Measurements from ENCODE around the gene GRAMD2B. TPM values are rescaled to one million over a fixed set of nuclear protein-coding genes. Genes with fewer than 3 reads are reported as not detected.

GRAMD2B gene
- total RNA-seq, 1 experiment from 2014 or later: 7.2 TPM

- Histone ChIP-seq H3K9me2 (ENCODE audit: insufficient read depth) (no peaks in the 10 kb centered on the region), H3K27me3 (ENCODE audit: insufficient read depth, low read length) (no peaks in the 10 kb centered on the region), H3K79me2 (ENCODE audit: insufficient read depth, low read length) (no peaks in the 10 kb centered on the region), H3K9me3 (ENCODE audit: control insufficient read depth in 1 of 2, insufficient read depth in 1 of 2, low read depth in 1 of 2, low read length in 2 of 2) (no peaks in the 10 kb centered on the region), H3K4me1 (ENCODE audit: control insufficient read depth in 1 of 2, insufficient read depth in 2 of 2, low read length in 2 of 2) (peaks cover 4 to 7% of the 10 kb centered on the region in 2 experiments; a peak in 3 of 4 replicates), H2AFZ (ENCODE audit: low read depth, low read length, poor library complexity, severe bottlenecking) (peak overlapping the region; percentile 30), H4K20me1 (ENCODE audit: insufficient read depth) (no peaks in the 10 kb centered on the region), H3K4me2 (ENCODE audit: low read length) (peak overlapping the region; percentile 18; the same call in 1 of the 2 replicates), H3K4me3 (replicated peaks in 1 of 2; ENCODE audit: low read depth in 1 of 2, low read length in 2 of 2) (no peak overlapping the region), H3K9ac (ENCODE audit: low read length) (no peak overlapping the region), H3K27ac (ENCODE audit: low read depth, low read length) (no peak overlapping the region), H3K36me3 (ENCODE audit: control insufficient read depth in 1 of 2, insufficient read depth in 2 of 2, low read length in 2 of 2) (no peaks in the 10 kb centered on the region)
- ChIA-PET CTCF (interaction anchor here (1.7 kb wide), 1 partner anchor 9 kb away, joined by 6 read pairs; no protein-coding TSS in a partner anchor), POLR2A (no interaction called here), RAD21 (ENCODE audit: low non-redundant PET in 1 of 2, low total read pairs in 2 of 2, uncharacterized antibody in 2 of 2, unreplicated experiment in 2 of 2) (no interaction called here)
- intact Hi-C loops (cut with micrococcal nuclease): no loop called here
- no TSS peak for BruUV-seq (replicated peaks)
- no peak for DNase-seq (ENCODE audit: low read depth, low spot score)
- TF ChIP-seq ELF1 (IDR thresholded peaks at IDR 0.05; ENCODE audit: borderline replicate concordance, low read depth) (peak; percentile 16; the same call in 1 of the 2 replicates), POLR2AphosphoS5 (IDR thresholded peaks at IDR 0.05; ENCODE audit: low read depth, low read length) (no peak)
- ATAC-seq: no peak
Measured at GRCh38 chr5:126508962-126509279, 85.7 kb downstream of the GRAMD2B start.

GRCh38 chr5:126509339-126509738 is 86.1 kb downstream of the GRAMD2B start:
- ChIA-PET CTCF (interaction anchor here (1.7 kb wide), 1 partner anchor 9 kb away, joined by 6 read pairs; no protein-coding TSS in a partner anchor), POLR2A (no interaction called here), RAD21 (ENCODE audit: low non-redundant PET in 1 of 2, low total read pairs in 2 of 2, uncharacterized antibody in 2 of 2, unreplicated experiment in 2 of 2) (no interaction called here)
- no peak overlapping the region for H3K27ac ChIP-seq (ENCODE audit: low read depth, low read length)
- ATAC-seq (no peak), DNase-seq (ENCODE audit: low read depth, low spot score) (no peak)
- BruUV-seq (replicated peaks): no TSS peak
- no peaks in the 10 kb centered on the region for H4K20me1 ChIP-seq (ENCODE audit: insufficient read depth)
- intact Hi-C loops (cut with micrococcal nuclease): no loop called here
- peaks cover 4 to 7% of the 10 kb centered on the region in 2 experiments; a peak in 3 of 4 replicates for H3K4me1 ChIP-seq (ENCODE audit: control insufficient read depth in 1 of 2, insufficient read depth in 2 of 2, low read length in 2 of 2)
- TF ChIP-seq SP1 (IDR thresholded peaks at IDR 0.05; ENCODE audit: low read depth) (no peak), POLR2AphosphoS5 (IDR thresholded peaks at IDR 0.05; ENCODE audit: low read depth, low read length) (no peak), ZNF274 (IDR thresholded peaks at IDR 0.05; ENCODE audit: low read depth, low read length) (no peak), CEBPB (IDR thresholded peaks at IDR 0.05; ENCODE audit: low read depth) (no peak), JUND (IDR thresholded peaks at IDR 0.05) (no peak), POLR2A (IDR thresholded peaks at IDR 0.05; ENCODE audit: borderline replicate concordance, extremely low read depth, insufficient read depth, insufficient read length) (no peak), RAD21 (IDR thresholded peaks at IDR 0.05; ENCODE audit: low read depth) (no peak), SRF (IDR thresholded peaks at IDR 0.05; ENCODE audit: low read depth) (no peak), ZFX (IDR thresholded peaks at IDR 0.05) (no peak), ATF3 (IDR thresholded peaks at IDR 0.05) (no peak), CBX3 (IDR thresholded peaks at IDR 0.05; ENCODE audit: low read depth) (no peak), EZH2phosphoT487 (IDR thresholded peaks at IDR 0.05; ENCODE audit: borderline replicate concordance) (no peak), CTCF (IDR thresholded peaks at IDR 0.05 in 2 of 3, conservative IDR thresholded peaks at IDR 0.05 in 1 of 3; ENCODE audit: borderline replicate concordance in 1 of 3, insufficient read depth in 1 of 3, low read depth in 2 of 3, low read length in 2 of 3) (no peak), TCF7L2 (IDR thresholded peaks at IDR 0.05; ENCODE audit: borderline replicate concordance, extremely low read depth, insufficient read depth, insufficient read length) (no peak), MAX (IDR thresholded peaks at IDR 0.05) (no peak), ELF1 (IDR thresholded peaks at IDR 0.05; ENCODE audit: borderline replicate concordance, low read depth) (no peak)
- TF ChIP-seq, protein P1, sequence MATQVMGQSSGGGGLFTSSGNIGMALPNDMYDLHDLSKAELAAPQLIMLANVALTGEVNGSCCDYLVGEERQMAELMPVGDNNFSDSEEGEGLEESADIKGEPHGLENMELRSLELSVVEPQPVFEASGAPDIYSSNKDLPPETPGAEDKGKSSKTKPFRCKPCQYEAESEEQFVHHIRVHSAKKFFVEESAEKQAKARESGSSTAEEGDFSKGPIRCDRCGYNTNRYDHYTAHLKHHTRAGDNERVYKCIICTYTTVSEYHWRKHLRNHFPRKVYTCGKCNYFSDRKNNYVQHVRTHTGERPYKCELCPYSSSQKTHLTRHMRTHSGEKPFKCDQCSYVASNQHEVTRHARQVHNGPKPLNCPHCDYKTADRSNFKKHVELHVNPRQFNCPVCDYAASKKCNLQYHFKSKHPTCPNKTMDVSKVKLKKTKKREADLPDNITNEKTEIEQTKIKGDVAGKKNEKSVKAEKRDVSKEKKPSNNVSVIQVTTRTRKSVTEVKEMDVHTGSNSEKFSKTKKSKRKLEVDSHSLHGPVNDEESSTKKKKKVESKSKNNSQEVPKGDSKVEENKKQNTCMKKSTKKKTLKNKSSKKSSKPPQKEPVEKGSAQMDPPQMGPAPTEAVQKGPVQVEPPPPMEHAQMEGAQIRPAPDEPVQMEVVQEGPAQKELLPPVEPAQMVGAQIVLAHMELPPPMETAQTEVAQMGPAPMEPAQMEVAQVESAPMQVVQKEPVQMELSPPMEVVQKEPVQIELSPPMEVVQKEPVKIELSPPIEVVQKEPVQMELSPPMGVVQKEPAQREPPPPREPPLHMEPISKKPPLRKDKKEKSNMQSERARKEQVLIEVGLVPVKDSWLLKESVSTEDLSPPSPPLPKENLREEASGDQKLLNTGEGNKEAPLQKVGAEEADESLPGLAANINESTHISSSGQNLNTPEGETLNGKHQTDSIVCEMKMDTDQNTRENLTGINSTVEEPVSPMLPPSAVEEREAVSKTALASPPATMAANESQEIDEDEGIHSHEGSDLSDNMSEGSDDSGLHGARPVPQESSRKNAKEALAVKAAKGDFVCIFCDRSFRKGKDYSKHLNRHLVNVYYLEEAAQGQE (IDR thresholded peaks at IDR 0.05; ENCODE audit: low read depth): no peak
- no peaks in the 10 kb centered on the region for H3K36me3 ChIP-seq (ENCODE audit: control insufficient read depth in 1 of 2, insufficient read depth in 2 of 2, low read length in 2 of 2)
- H3K9me3 ChIP-seq (ENCODE audit: control insufficient read depth in 1 of 2, insufficient read depth in 1 of 2, low read depth in 1 of 2, low read length in 2 of 2): no peaks in the 10 kb centered on the region
- no peak overlapping the region for H3K4me3 ChIP-seq (replicated peaks in 1 of 2; ENCODE audit: low read depth in 1 of 2, low read length in 2 of 2)
- no peaks in the 10 kb centered on the region for H3K9me2 ChIP-seq (ENCODE audit: insufficient read depth)
- peak overlapping the region; percentile 18; the same call in 1 of the 2 replicates for H3K4me2 ChIP-seq (ENCODE audit: low read length)
- no peaks in the 10 kb centered on the region for H3K27me3 ChIP-seq (ENCODE audit: insufficient read depth, low read length)
- H3K79me2 ChIP-seq (ENCODE audit: insufficient read depth, low read length): no peaks in the 10 kb centered on the region
- no peak overlapping the region for H3K9ac ChIP-seq (ENCODE audit: low read length)
- peak overlapping the region; percentile 30 for H2AFZ ChIP-seq (ENCODE audit: low read depth, low read length, poor library complexity, severe bottlenecking)
